Duodenal mucosa (tissue), 2 donors: ENCODE measurements around the gene SMIM1.
A peak's percentile ranks its signal among the peaks of the same experiment; 100 is the strongest.
"Not testable (repeated sequence)": the region's sequence is repeated elsewhere in the genome, so short reads cannot be mapped to it uniquely, and the experiment has no call there.

Experiments used
- H3K27ac ChIP-seq: one replicate; pipeline ENCODE4 v1.7.0; 2013; ENCODE audit warnings: low read depth, low read length
- H3K27me3 ChIP-seq, 2 donors: one replicate each; pipeline ENCODE4 v1.7.0; 2013; ENCODE audit warnings: low read length in 2 of 2, control low read depth in 1 of 2; ENCODE audit not compliant: insufficient read depth in 2 of 2, control insufficient read depth in 1 of 2
- H3K36me3 ChIP-seq, 2 donors: one replicate each; pipeline ENCODE4 v1.7.0; 2013; ENCODE audit warnings: low read length in 2 of 2, control low read depth in 1 of 2; ENCODE audit not compliant: insufficient read depth in 2 of 2, control insufficient read depth in 1 of 2
- H3K4me1 ChIP-seq, 2 donors: one replicate each; pipeline ENCODE4 v1.7.0; 2013; ENCODE audit warnings: low read length in 2 of 2, control low read depth in 1 of 2; ENCODE audit not compliant: insufficient read depth in 2 of 2, control insufficient read depth in 1 of 2
- H3K4me3 ChIP-seq, 2 donors: one replicate each; pipeline ENCODE4 v1.7.0; 2013; ENCODE audit warnings: low read length in 2 of 2, low read depth in 1 of 2
- H3K9ac ChIP-seq, 2 donors: one replicate each; pipeline ENCODE4 v1.7.0; 2013; ENCODE audit warnings: low read length in 2 of 2, low read depth in 1 of 2
- H3K9me3 ChIP-seq, 2 donors: one replicate each; pipeline ENCODE4 v1.7.0; 2013; ENCODE audit warnings: low read length in 2 of 2, control low read depth in 1 of 2; ENCODE audit not compliant: control insufficient read depth in 1 of 2

SMIM1 gene

GRCh38 chr1:3745590-3746381, 26.8 kb upstream of the SMIM1 start:
- Histone ChIP-seq H3K27ac (no peak overlapping the region), H3K4me3 (peak overlapping the region; percentile 64 to 67), H3K9me3 (no peaks in the 10 kb centered on the region), H3K27me3 (no peaks in the 10 kb centered on the region), H3K4me1 (peaks cover 7 to 11% of the 10 kb centered on the region in 2 donors), H3K36me3 (peaks cover 0 to 8% of the 10 kb centered on the region in 2 donors), H3K9ac (no peak overlapping the region)

DNA sequence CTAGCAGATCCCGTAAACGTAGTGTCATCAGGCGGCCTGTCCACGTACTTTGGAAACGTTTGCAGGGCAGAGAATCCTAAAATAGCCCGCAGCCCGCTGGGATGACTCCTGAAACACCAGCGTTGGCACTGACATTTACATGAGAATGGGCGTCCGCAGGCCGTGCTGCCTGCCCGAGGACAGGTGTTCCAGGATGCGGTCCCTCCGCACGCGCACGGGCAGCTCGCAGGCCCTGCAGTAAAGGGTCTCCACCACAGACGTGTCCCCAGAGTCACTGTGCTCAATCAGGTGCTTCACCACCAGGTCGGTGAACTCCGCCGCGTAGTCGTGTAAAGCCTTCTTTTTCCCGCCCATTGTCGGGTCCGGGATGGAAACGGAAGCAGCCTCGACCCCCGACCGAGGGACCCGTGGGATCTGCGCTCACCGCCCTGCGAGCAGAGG, 26.1 kb upstream of the SMIM1 start:
- Histone ChIP-seq H3K36me3 (peaks cover 0 to 8% of the 10 kb centered on the region in 2 donors), H3K9ac (peak overlapping the region in 1 of 2 donors; percentile 48), H3K27ac (no peak overlapping the region), H3K4me3 (peak overlapping the region; percentile 64 to 67), H3K27me3 (no peaks in the 10 kb centered on the region), H3K9me3 (no peaks in the 10 kb centered on the region), H3K4me1 (peaks cover 7 to 11% of the 10 kb centered on the region in 2 donors)

GRCh38 chr1:3746830-3747521, 25.6 kb upstream of the SMIM1 start:
- no peaks in the 10 kb centered on the region for H3K27me3 ChIP-seq
- H3K4me3 ChIP-seq: peak overlapping the region; percentile 64 to 67
- peaks cover 0 to 4% of the 10 kb centered on the region in 2 donors for H3K36me3 ChIP-seq
- no peaks in the 10 kb centered on the region for H3K9me3 ChIP-seq
- H3K27ac ChIP-seq: no peak overlapping the region
- H3K4me1 ChIP-seq: peaks cover 7 to 11% of the 10 kb centered on the region in 2 donors
- peak overlapping the region; percentile 38 to 48 for H3K9ac ChIP-seq

DNA sequence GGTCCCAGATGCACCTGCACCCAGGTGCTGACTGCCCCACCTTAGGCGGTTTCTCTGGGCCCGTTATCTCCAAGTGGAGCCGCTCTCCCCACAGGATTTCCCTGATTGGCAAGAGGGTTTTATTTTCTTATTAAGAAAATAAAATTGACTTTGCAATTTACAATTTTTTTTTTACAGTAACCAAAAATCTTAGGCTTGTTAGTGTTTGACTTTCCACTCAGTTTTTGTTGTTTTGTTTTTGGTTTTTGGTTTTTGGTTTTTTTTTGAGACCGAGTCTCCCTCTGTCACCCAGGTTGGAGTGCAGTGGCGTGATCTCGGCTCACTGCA, 25.1 kb upstream of the SMIM1 start:
- H3K4me3 ChIP-seq: peak overlapping the region; percentile 64 to 67
- no peaks in the 10 kb centered on the region for H3K36me3 ChIP-seq
- H3K27ac ChIP-seq: no peak overlapping the region
- no peaks in the 10 kb centered on the region for H3K9me3 ChIP-seq
- peaks cover 7 to 11% of the 10 kb centered on the region in 2 donors for H3K4me1 ChIP-seq
- no peak overlapping the region for H3K9ac ChIP-seq
- no peaks in the 10 kb centered on the region for H3K27me3 ChIP-seq

- Histone ChIP-seq H3K27me3 (no peaks in the 10 kb centered on the region), H3K4me1 (peaks cover 7 to 11% of the 10 kb centered on the region in 2 donors), H3K36me3 (no peaks in the 10 kb centered on the region), H3K9ac (no peak overlapping the region), H3K27ac (no peak overlapping the region), H3K9me3 (no peaks in the 10 kb centered on the region), H3K4me3 (peak overlapping the region; percentile 64 to 67)
These were observed 24.6 kb upstream of the SMIM1 start for GRCh38 chr1:3747903-3748302.

DNA sequence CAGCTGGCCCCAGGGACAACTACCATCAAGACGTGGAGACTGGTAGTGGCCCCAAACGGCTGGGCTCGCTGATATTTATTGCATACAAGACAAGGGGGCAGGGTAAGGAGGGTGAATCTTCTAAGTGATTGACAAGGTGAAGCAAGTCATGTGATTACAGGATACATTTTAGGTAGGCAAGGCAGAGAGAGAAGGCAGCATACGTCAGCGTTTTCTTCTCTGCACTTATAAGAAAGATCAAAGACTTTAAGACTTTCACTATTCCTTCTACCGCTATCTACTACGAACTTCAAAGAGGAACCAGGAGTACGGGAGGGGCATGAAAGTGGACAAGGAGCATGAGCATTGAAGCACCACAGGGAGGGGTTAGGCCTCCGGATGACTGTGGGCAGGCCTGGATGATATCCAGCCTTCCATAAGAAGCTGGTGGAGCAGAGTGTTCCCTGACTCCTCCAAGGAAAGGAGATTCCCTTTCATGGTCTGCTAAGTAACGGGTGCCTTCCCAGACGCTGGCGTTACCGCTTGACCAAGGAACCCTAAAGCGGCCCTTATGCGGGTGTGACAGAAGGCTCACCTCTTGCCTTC, 24.1 kb upstream of the SMIM1 start:
- H3K9ac ChIP-seq, H3K27ac ChIP-seq, H3K36me3 ChIP-seq, H3K27me3 ChIP-seq, H3K9me3 ChIP-seq: not testable (repeated sequence)
- Histone ChIP-seq H3K4me1 (peaks cover 7 to 11% of the 10 kb centered on the region in 2 donors), H3K4me3 (peak overlapping the region in 1 of 2 donors; percentile 64)

DNA sequence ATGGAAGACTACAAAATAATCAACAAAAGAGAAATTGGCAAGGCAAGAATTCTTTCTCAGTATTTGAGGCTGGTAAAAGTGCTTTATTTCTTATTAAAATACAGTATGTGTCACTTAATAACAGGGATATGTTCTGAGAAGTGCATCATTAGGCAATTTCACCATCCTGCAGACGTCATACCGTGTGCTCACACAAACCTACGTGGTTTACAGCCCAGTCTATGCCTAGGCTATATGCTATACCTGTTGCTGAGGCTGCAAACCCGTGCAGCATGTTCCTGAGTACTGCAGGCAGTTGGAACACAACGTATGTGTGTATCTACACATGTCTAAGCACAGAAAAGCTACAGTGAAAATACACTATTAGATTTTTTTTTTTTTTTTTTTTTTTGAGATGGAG, 23.0 kb upstream of the SMIM1 start:
- Histone ChIP-seq H3K9ac (no peak overlapping the region), H3K36me3 (no peaks in the 10 kb centered on the region), H3K9me3 (no peaks in the 10 kb centered on the region), H3K27me3 (no peaks in the 10 kb centered on the region), H3K4me3 (no peak overlapping the region), H3K27ac (no peak overlapping the region), H3K4me1 (peaks cover 7 to 11% of the 10 kb centered on the region in 2 donors)

DNA sequence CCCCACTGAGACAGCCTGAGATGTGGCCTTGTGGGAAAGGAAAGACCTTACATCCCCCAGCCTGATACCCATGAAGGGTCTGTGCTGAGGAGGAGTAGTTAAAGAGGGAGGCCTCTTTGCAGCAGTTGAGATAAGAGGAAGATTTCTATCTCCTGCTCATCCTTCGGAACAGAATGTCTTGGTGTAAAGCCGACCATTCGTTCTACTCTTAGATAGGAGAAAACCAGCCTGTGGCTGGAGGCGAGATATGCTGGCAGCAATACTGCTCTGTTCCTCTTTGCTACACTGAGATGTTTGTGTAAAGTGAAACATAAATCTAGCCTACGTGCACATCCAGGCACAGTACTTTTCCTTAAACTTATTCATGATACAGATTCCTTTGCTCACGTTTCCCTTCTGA, 21.8 kb upstream of the SMIM1 start:
- Histone ChIP-seq H3K4me3 (no peak overlapping the region), H3K4me1 (peaks cover 7 to 11% of the 10 kb centered on the region in 2 donors), H3K27ac (no peak overlapping the region), H3K9me3 (no peaks in the 10 kb centered on the region), H3K9ac (no peak overlapping the region), H3K36me3 (no peaks in the 10 kb centered on the region), H3K27me3 (peaks cover 0 to 2% of the 10 kb centered on the region in 2 donors)

- Histone ChIP-seq H3K4me1 (peaks cover 5 to 7% of the 10 kb centered on the region in 2 donors), H3K9me3 (no peaks in the 10 kb centered on the region), H3K27me3 (peaks cover 0 to 2% of the 10 kb centered on the region in 2 donors), H3K27ac (no peak within 1 kb of the TSS), H3K9ac (no peak within 1 kb of the TSS), H3K4me3 (no peak within 1 kb of the TSS), H3K36me3 (no peaks in the 10 kb centered on the region)
These were observed 20.1 kb upstream of the SMIM1 start, which contains the start of gene CCDC27 for GRCh38 chr1:3752400-3752945. Gene CCDC27, plus strand, starts transcription at chr1:3752450. Its CDS starts 32 bp downstream, at chr1:3752482.
